Measurements from ENCODE around the gene FRMPD2.

The FRMPD2 gene, protein sequence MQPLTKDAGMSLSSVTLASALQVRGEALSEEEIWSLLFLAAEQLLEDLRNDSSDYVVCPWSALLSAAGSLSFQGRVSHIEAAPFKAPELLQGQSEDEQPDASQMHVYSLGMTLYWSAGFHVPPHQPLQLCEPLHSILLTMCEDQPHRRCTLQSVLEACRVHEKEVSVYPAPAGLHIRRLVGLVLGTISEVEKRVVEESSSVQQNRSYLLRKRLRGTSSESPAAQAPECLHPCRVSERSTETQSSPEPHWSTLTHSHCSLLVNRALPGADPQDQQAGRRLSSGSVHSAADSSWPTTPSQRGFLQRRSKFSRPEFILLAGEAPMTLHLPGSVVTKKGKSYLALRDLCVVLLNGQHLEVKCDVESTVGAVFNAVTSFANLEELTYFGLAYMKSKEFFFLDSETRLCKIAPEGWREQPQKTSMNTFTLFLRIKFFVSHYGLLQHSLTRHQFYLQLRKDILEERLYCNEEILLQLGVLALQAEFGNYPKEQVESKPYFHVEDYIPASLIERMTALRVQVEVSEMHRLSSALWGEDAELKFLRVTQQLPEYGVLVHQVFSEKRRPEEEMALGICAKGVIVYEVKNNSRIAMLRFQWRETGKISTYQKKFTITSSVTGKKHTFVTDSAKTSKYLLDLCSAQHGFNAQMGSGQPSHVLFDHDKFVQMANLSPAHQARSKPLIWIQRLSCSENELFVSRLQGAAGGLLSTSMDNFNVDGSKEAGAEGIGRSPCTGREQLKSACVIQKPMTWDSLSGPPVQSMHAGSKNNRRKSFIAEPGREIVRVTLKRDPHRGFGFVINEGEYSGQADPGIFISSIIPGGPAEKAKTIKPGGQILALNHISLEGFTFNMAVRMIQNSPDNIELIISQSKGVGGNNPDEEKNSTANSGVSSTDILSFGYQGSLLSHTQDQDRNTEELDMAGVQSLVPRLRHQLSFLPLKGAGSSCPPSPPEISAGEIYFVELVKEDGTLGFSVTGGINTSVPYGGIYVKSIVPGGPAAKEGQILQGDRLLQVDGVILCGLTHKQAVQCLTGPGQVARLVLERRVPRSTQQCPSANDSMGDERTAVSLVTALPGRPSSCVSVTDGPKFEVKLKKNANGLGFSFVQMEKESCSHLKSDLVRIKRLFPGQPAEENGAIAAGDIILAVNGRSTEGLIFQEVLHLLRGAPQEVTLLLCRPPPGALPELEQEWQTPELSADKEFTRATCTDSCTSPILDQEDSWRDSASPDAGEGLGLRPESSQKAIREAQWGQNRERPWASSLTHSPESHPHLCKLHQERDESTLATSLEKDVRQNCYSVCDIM (N-terminal part only)

DNA sequence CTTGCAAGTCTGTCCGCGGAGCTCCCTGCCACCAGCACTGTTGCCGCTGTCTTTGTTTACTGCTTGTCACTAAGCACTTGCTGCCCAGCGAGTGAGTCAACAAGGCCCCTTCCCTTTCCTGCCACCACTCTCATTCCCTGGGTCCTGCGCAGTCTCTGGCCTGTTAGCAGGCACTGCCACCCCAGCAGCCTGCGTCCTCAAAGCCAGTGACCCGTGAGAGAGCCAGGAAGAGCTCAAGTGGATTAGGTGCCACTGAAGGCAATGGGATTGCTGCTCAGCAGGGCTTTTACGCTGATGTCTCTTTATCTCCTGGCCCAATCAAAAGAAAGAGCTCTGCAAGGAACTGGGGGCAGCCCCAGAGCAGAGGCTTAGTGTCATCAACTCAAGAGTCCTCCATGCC, at the start of gene FRMPD2:
TSS of gene FRMPD2 (minus strand) at position 61 of the 400 bp plus-strand sequence. CDS start 129 bp downstream, outside the sequence.
- DNase-seq = no peak

DNA sequence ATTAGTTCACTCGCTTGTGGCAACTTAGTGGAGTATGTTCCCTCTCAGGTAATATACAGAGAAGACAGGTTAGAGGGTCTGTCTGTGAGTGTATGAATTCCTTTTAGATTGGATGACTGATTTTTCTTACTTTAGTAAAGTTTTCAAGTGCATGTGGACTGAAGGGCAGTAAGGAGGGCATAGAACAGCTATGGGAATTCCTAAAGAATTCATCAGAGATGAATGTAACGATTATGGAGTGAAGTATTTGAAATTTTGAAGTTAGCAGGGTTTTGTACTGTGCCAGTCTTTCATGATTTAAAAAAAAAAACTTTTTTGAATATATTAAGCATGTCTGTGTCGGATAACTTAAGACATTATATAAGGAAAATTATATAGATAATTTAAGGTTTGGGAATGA, 47.5 kb upstream of the FRMPD2 start:
- DNase-seq = no peak

DNA sequence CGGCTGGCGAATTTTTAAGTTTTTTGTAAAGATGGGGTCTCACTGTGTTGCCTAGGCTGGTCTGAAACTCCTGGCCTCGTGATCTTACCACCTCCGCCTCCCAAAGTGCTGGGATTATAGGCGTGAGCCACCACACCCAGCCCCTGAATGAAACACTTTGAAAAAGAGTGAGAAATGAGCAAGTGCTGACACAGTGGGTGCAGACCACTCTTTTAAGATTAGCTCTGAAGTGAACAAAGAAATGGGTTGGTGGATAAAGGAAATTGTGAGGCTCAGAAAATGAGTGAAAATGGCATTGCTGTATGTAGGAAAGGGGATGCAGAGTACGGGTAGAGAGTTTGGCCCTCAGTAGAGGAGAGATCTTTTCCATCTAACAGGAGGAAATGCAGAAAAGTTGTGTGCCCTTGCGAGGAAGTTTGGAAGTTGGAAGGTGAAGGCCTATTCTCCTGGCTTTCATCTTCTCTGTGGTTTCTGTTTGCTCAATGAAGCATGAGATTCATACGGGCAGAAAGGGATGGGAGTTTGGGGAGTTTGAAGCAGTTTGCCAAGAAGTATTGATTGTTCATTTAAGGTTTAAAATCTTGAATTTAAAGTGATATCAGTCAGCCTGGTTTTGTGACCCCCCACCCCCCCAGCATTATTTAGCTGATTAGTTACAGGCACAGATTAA, 43.0 kb upstream of the FRMPD2 start:
- DNase-seq = no peak

DNA sequence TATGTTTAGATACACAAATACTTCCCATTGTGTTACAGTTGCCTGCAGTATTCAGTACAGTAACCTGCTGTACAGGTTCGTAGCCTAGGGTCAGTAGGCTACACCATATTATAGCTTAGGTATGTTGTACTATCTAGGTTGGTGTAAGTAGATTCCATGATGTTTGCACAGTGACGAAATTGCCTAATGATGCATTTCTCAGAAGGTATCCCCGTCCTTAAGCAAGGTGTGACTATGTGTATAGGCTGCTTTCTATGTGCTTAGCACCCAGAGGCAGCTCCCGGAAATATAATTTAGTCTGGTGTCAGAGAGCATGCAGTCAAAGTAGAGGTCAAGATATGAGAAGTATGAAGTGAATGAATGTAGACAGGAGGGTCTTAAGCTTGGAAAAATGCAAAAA, 41.7 kb upstream of the FRMPD2 start:
- DNase-seq = no peak

DNA sequence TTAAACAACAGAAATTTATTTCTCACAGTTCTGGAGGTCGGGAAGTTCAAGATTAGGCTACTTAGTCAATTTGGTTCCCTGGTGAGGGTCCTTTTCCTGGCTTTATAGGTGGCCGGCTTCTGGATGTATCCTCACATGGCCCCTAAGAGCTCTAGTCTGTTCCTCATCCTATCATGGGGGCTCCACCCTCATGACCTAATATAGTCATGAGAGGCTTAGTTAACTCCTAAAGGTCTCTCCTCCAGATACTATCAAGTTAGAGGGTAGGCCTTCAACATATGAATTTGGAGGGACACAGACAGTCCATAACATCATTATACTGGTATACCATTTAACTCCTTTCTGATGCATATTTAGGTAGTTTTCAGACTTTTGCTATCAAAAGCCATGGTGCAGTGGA, 39.6 kb upstream of the FRMPD2 start:
- DNase-seq = no peak

DNA sequence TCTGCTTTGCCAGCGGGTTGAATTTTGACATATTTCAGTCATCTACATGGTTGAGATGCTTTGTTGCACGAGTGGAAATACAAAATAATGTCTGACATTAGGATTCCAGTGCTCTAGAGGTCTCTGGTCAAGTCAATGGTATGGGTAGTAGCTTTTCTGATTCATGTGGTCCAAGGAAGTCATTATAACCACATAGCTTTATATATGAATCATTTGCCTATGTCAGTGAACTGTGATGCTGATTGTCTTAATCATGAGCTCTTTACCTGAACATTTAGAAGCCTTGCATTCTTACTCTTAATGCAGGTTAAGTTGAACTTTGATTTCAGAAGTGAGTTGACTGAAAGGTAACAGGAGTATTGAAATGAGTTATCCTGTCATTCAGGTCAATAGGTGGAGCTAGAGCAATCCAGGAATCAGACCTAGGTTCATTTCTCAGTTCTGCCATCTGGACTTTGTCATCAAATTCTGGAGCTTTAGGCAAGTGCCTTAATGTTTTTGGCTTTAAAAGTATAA, 35.3 kb upstream of the FRMPD2 start:
- DNase-seq = no peak

DNA sequence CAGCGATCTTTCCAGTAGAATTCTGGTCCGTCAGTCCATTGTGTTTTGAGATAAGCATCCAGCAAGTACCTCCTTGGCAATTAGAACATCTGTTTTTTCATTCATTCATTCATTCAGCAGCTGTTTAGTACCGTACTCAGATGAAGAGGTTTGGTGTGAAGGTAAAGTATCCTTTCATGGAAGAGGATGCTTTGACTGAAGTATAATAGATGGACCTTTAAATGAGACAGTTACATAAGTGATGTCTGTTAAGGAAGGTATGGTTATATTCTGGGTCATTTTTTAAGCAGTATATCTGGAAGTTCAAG, 33.2 kb upstream of the FRMPD2 start:
- DNase-seq = no peak

DNA sequence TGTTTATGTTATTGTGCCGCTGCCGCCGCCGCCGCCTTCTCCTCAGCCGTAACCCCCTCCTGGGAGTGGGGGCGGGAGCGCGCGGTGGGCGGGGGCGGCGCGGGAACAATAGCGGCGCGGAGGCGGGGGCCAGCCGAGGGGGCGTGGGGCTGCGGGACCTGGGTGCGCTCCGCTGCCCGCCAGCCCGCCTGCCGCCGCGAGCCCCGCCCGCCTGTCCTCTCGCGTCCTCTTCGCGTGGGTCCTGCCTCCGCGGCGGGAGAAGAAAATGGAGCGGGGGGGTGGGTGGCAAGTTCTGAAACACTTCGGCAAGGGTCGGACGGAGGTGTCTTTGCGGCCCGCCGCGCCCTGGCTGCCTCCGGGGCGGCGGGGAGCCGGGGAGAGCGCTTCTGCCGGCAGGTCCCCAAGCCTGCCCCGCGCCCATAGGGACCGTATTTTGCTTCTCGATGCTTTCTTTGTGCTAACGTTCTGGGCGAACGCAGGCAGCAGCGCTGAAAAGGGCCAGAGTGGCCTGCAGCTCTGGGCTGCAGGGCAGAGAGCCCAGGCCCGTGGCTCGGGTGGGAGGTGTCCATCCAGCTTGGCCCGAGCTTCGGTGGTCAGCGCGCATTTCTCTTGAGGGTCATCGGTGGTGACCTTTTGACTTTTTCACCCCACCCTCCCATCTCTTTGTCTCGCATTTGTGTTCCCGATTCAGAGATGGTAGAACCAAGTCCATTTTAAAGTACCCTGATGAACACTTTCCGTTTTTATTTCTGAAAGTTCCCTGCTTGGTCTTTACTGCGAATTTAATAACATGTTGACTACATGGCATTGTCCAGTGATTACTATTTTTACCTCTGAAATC, 32.6 kb upstream of the FRMPD2 start:
- peak; percentile 58 for DNase-seq

DNA sequence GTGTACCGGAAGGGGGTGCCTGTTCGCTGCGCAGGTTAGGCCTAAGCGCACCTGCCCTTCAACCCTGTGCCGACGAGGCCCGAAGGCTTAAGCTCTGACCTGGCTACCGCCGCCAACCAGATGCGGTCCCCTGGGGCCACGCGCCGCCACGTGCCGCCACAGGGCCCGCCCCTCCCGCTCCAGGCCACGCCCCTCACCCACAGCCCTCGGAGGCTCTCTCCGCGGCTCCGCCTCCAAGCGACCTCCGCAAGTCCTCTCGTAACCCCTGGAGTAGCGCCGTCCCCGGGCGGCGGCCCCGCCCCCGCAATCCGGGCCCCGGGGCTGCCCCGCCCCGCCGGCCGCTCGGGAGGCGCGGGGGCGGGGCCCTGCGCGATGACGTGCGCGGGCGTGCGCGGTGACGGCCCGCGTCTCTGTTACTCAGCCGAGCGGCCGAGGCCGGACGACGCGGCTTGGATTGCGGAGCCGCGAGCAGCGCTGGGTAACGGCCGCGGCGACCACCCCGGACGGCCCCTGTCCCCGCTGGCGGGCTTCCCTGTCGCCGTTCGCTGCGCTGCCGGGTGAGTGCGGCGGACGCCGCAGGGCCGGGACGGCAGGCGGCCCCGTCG, 31.9 kb upstream of the FRMPD2 start, which contains the start of gene MAPK8:
TSS of gene MAPK8 (plus strand) at position 413 of the 605 bp plus-strand sequence. CDS start 94,984 bp downstream, outside the sequence.
- peak; percentile 93 for DNase-seq

DNA sequence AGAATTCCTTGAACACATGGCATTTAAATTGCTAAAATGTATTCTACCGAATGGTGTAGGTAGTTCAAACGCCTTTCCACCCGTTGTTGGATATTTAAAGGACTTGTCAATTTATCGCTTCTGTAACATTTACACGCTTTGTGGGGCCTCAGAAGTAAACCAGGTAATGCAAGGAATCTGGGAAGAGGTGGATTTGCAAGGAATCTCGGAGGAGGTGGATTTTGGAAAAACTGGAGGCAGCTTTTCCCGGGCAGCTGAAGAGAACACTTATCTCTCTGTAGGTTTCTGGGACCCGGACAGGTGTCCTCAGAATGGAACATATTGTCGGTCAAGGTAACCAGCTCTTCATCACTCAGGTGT, 31.4 kb upstream of the FRMPD2 start:
- no peak for DNase-seq

DNA sequence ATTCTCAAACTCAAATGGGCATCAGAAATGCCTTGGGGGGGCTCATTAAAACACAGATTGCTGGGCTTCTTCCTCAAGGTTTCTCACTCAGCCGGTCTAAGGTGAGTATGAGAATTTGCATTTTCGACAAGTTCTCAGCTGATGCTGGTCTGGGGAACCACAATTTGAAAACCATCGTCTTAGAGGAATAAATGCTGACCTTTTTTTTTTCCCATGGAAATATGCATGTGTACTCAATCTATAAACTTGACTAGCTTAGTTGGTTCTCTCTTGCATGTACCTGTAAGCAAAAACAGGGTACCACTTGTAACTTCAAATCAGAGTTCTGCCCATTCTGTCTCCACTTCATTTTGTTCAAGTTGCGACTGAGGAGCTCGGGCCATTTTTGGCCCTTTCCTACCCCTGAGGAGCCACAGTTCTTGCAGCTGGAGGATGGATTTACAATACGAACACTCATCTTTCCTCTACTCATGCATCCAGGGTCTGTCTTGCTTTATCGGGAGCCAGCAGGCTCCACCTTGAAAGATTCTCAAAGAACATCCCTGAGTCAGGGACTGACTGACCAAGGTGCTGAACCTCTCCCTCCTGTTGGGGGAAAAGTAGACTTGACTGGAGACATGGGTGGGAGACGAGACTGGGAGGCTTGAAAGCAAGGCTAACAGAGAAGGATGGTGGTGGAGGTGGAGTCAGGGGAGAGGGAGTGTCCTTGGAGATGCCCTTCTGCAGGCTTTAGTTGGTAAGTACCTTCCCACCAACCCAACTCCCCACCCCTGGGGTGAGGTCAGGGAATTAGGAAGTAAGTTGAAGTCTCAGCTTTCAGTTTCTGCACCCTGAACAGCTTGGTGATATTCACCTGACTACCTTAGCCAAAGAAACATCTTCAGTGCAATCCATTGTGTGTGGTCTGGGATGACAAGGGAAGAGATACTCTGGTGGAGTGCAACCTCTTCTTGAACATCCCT, 28.3 kb upstream of the FRMPD2 start:
- no peak for DNase-seq

DNA sequence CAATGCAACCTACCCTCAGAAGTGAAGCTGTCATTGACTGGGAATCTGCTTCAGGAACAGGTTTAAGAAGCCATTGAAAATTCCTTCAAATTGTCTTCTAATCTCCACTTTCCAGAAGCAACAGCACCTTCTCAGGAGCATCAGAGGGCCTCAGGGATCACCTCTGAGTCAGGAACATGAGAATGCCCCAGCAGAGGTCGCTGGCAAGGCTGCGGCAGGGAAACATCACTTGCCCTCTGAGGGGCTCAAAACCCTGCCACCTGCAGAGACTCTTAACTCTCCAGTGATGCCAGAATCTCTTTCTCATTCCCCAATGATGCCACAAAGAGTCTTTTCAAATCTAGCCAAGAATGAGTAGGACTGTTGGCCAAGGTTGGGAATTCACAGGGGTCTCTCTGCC, 26.1 kb upstream of the FRMPD2 start:
- DNase-seq = no peak

DNA sequence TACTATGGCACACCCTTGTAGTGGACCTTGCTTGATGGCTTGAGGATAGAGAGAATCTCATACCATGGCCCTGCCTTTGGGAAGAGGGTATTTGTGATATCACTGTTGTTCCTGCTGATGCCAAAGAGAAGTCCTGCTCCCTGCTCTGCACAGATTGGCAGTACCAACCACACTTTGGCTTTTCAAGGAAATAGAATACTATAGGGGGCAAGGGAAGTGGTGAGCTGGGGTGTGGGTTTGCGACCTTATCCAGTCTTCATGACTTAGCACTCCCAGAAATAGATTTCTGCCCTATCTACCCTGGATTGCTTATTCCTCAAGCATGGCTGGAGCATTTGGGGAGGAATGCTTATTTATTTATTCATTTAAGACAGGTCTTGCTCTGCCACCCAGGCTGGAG, 25.2 kb upstream of the FRMPD2 start:
- no peak for DNase-seq

DNA sequence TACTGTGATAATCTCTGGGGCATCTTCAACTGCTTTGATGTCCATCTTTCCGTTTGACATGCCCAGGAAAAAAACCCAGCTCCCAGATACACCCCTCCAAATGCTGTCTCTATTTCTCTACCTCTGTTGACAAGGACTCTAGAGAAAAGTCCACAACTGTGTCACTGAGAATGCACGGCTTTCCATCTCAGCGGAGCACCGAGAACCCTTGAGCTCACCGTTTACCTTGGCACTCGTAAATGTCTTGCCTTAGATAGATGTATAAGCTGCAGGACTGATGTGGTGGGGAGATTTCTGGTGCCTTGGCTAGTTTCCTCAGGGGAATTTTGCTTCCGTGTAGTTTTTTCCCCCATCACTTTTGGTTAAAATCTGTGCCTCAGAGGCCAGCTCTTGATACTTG, 24.6 kb upstream of the FRMPD2 start:
- no peak for DNase-seq

DNA sequence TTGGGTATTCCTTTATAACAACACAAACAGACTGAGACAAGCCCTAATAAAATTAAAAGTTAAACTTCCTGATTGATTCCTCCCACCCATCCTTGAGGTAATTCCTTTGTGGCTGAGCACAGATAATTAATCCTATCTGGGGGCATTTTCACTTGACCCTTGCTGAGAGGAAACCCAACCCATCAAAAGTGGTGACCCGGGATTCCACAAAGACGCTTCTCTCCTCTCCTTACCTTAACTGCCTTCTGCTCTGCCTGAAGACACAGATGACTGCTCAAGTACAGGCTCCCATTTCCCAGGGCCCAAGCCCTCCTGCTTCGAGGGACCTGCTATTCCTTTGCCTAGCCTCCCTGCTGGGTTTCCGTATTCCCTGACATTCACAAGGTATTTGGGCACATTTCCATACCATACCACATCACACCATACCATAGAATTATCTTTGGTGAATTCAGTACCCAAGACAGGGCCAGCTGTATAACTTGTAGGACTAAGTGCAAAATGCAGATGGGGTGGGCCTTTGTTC, 22.1 kb upstream of the FRMPD2 start:
- DNase-seq = no peak

DNA sequence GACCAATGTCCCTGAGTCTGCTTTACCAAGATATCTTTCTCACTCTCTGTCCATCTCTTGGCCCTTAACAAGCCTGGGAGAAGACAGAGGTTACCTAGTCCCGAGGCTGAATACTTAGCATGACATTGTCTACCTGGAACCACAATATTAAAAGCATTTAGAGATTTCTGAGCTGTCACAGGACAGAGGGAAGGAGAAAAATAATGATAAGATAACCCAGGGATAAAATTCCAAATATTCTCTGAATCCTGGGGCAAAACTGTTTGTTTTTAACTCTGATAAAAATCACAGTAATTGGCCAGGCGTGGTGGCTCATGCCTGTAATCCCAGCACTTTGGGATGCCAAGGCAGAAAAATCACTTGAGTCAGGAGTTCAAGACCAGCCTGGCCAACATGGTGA, 19.9 kb upstream of the FRMPD2 start:
- no peak for DNase-seq

DNA sequence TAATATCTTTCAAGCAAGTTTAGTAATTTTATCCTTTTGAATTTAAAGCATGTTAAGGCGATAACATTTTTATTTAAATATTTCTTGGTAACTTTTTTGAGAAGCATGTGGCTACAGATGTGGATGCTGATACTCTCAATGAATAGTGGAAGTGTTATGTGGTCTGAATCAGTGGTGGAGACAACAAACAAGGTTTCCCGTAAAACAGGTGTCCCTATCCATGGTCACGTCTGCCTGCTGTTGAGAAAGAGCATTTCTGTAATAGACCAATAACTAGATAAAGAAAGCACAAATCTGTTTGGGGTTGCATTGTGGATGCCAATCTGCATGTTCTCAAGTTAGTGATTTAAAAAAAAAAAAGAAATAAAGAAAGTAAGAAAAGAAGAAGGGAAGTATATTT, 18.1 kb upstream of the FRMPD2 start:
- DNase-seq = no peak

DNA sequence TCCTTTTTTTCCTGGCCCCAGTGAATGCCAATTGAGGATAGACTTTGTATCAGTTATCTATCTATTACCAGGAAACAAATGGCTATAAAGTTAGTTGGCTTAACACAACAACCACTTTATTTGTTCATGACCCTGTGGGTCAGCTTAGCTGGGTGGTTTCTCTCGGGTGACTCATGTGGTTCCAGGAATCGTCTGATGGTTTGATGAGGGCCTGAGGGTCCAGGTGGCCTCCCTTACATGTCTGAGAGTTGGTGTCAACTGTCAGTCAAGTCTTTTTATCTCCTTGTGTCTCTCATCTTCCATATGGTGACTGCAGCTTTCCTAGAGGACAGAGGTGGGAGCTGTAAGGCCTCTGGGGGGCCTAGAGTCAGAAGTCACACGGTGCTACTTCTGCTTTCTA, 16.7 kb upstream of the FRMPD2 start:
- DNase-seq = no peak

DNA sequence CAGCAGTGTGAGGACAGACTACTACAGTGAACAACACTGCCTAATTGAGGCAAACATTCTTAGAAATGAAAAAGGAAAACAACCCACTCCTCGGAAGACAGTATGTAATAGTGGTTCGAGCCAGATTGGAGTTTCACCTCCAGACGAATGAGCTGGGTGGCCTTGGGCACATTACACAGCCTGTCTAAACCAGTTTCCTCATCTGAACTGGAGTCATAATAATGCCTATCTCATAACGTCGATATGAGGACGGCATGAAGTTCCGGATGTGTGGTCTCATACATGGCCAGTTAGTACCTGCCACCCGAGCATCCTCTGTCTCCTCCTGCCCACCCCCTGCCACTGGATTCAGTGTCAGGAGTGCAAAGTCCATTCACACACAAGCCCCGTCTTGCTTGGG, 15.8 kb upstream of the FRMPD2 start:
- DNase-seq = no peak
